IPS-18c (cell line): ENCODE results near the gene RBM43.
"Not testable (repeated sequence)": the region's sequence is repeated elsewhere in the genome, so short reads cannot be mapped to it uniquely, and the experiment has no call there.

Source experiments
- H3K4me3 ChIP-seq: 2 replicates; pipeline ENCODE4 v1.7.0; 2013; ENCODE audit warnings: low read depth, mild to moderate bottlenecking, low read length, moderate library complexity; ENCODE audit not compliant: insufficient read depth
- H3K9me3 ChIP-seq: one replicate; pipeline ENCODE4 v1.6.1; 2013; ENCODE audit warnings: mild to moderate bottlenecking, low read length, moderate library complexity; ENCODE audit not compliant: control insufficient read depth, insufficient read depth

Gene RBM43

GRCh38 chr2:151261231-151261976, at the start of gene RBM43:
Gene RBM43, minus strand, starts transcription at chr2:151261863. Its CDS starts 136 bp downstream, at chr2:151261727.
- Histone ChIP-seq H3K4me3 (peak within 1 kb of the TSS; percentile 66), H3K9me3 (no peaks in the 10 kb centered on the region)

- not testable (repeated sequence) for H3K4me3 ChIP-seq, H3K9me3 ChIP-seq
These were observed 48.6 kb upstream of the RBM43 start for GRCh38 chr2:151310313-151310712.

GRCh38 chr2:151306621-151307020, 45.0 kb upstream of the RBM43 start:
- H3K4me3 ChIP-seq = no peak overlapping the region
- H3K9me3 ChIP-seq = peaks cover 2% of the 10 kb centered on the region

GRCh38 chr2:151305129-151305691, 43.5 kb upstream of the RBM43 start:
- Histone ChIP-seq H3K9me3 (peaks cover 2% of the 10 kb centered on the region), H3K4me3 (no peak overlapping the region)

- peaks cover 2% of the 10 kb centered on the region for H3K9me3 ChIP-seq
- H3K4me3 ChIP-seq = no peak overlapping the region
These were observed 41.2 kb upstream of the RBM43 start for GRCh38 chr2:151302879-151303278.

- Histone ChIP-seq H3K9me3 (peaks cover 2% of the 10 kb centered on the region), H3K4me3 (no peak overlapping the region)
These were observed 40.7 kb upstream of the RBM43 start for GRCh38 chr2:151302404-151302803.

- Histone ChIP-seq H3K4me3 (no peak overlapping the region), H3K9me3 (peaks cover 2% of the 10 kb centered on the region)
These were observed 38.4 kb upstream of the RBM43 start for GRCh38 chr2:151299920-151300539.

GRCh38 chr2:151297882-151298281, 36.2 kb upstream of the RBM43 start:
- Histone ChIP-seq H3K4me3 (no peak overlapping the region), H3K9me3 (peaks cover 4% of the 10 kb centered on the region)

- not testable (repeated sequence) for H3K9me3 ChIP-seq, H3K4me3 ChIP-seq
These were observed 34.3 kb upstream of the RBM43 start for GRCh38 chr2:151295926-151296325.

GRCh38 chr2:151292546-151292945, 30.9 kb upstream of the RBM43 start:
- peaks cover 4% of the 10 kb centered on the region for H3K9me3 ChIP-seq
- H3K4me3 ChIP-seq = no peak overlapping the region

GRCh38 chr2:151292141-151292540, 30.5 kb upstream of the RBM43 start:
- no peak overlapping the region for H3K4me3 ChIP-seq
- peaks cover 4% of the 10 kb centered on the region for H3K9me3 ChIP-seq

GRCh38 chr2:151291224-151291623, 29.6 kb upstream of the RBM43 start:
- Histone ChIP-seq H3K4me3 (no peak overlapping the region), H3K9me3 (peaks cover 2% of the 10 kb centered on the region)

GRCh38 chr2:151289972-151290866, 28.6 kb upstream of the RBM43 start:
- Histone ChIP-seq H3K9me3 (peaks cover 2% of the 10 kb centered on the region), H3K4me3 (peak overlapping the region; percentile 60; the same call in 1 of the 2 replicates)

- H3K4me3 ChIP-seq = no peak overlapping the region
- no peaks in the 10 kb centered on the region for H3K9me3 ChIP-seq
These were observed 26.0 kb upstream of the RBM43 start for GRCh38 chr2:151287513-151288250.

- Histone ChIP-seq H3K9me3 (no peaks in the 10 kb centered on the region), H3K4me3 (no peak overlapping the region)
These were observed 20.7 kb upstream of the RBM43 start for GRCh38 chr2:151282401-151282800.

- Histone ChIP-seq H3K9me3 (no peaks in the 10 kb centered on the region), H3K4me3 (no peak overlapping the region)
These were observed 18.6 kb upstream of the RBM43 start for GRCh38 chr2:151280271-151280670.

- Histone ChIP-seq H3K4me3 (no peak overlapping the region), H3K9me3 (no peaks in the 10 kb centered on the region)
These were observed 16.8 kb upstream of the RBM43 start for GRCh38 chr2:151278487-151278886.
